Mononuclear cell (primary cell): ENCODE data around the gene MED13. TPM values are rescaled to one million over a fixed set of nuclear protein-coding genes. Genes with fewer than 3 reads are reported as not detected.

ENCODE experiments used
- H3K27me3 ChIP-seq: 2 replicates; pipeline ENCODE4 v1.6.0; 2011; ENCODE audit warnings: low read length, control low read depth; ENCODE audit not compliant: insufficient read depth
- H3K4me1 ChIP-seq: 2 replicates; pipeline ENCODE4 v1.5.1; 2011; ENCODE audit warnings: mild to moderate bottlenecking, low read length, control low read depth; ENCODE audit not compliant: insufficient read depth
- H3K4me3 ChIP-seq: 2 replicates; pipeline ENCODE4 v1.5.1; 2011; ENCODE audit warnings: mild to moderate bottlenecking, low read length, moderate library complexity
- H3K9me3 ChIP-seq: 2 replicates; pipeline ENCODE4 v1.5.1; 2011; ENCODE audit warnings: low read depth, mild to moderate bottlenecking, control low read depth, low read length
- total RNA-seq: library from RNA; depleted of rRNA; stranded (reverse); fragments of >200 nt; gene quantifications from one replicate; pipeline ENCODE4 v1.2.3, GENCODE V29; 2012

MED13 gene
- total RNA-seq, 1 donor: 164 TPM

- H3K9me3 ChIP-seq: no peaks in the 10 kb centered on the region
- peaks cover 4% of the 10 kb centered on the region for H3K4me1 ChIP-seq
- H3K27me3 ChIP-seq: no peaks in the 10 kb centered on the region
- no peak overlapping the region for H3K4me3 ChIP-seq
These were observed 28.4 kb upstream of the MED13 start for GRCh38 chr17:62093188-62094155.

- Histone ChIP-seq H3K27me3 (no peaks in the 10 kb centered on the region), H3K4me3 (no peak overlapping the region), H3K4me1 (no peaks in the 10 kb centered on the region), H3K9me3 (no peaks in the 10 kb centered on the region)
These were observed 27.7 kb upstream of the MED13 start for GRCh38 chr17:62092784-62093183.

GRCh38 chr17:62091804-62092203, 26.7 kb upstream of the MED13 start:
- Histone ChIP-seq H3K27me3 (no peaks in the 10 kb centered on the region), H3K9me3 (no peaks in the 10 kb centered on the region), H3K4me3 (no peak overlapping the region), H3K4me1 (no peaks in the 10 kb centered on the region)

GRCh38 chr17:62090868-62091267, 25.8 kb upstream of the MED13 start:
- no peaks in the 10 kb centered on the region for H3K9me3 ChIP-seq
- no peaks in the 10 kb centered on the region for H3K27me3 ChIP-seq
- no peaks in the 10 kb centered on the region for H3K4me1 ChIP-seq
- no peak overlapping the region for H3K4me3 ChIP-seq

DNA sequence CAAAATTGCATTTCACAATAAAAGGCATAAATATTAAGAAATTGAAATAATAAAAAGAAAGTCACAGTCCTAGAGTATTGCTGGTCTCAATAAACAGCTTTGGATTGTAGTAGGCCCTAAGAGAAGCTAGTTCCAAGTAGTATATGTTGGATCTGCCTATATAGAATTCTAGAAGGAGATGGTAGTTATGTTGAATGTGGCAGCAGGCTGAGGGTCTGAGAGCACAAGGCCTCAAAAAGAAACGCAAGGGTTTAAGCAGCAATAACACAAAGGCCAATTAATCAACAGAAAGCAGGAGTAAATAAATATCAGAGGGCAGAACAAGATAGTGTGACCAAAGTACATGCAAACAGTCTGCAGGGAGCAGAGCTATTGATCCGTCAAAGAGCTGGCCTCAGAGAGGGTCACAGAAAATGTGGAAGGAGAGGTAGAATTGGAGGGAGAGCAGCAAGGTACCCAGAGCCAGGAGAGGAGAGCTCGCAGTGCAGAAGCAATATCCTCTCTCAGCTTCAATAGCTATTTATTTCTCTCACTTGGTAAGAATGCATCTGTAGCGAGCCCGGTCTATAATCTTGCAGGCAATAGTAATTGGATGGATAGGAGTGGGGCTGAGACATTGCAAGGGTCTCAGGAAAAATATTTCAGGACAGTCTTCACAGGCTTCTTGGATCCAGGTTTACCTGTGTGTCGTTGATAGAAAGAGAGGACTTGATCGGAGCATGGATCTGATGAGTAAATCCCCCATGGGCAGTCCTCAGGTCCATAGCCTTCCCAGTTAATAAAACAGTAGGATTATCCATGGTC, 25.1 kb upstream of the MED13 start:
- Histone ChIP-seq H3K9me3 (no peaks in the 10 kb centered on the region), H3K27me3 (no peaks in the 10 kb centered on the region), H3K4me3 (no peak overlapping the region), H3K4me1 (no peaks in the 10 kb centered on the region)

DNA sequence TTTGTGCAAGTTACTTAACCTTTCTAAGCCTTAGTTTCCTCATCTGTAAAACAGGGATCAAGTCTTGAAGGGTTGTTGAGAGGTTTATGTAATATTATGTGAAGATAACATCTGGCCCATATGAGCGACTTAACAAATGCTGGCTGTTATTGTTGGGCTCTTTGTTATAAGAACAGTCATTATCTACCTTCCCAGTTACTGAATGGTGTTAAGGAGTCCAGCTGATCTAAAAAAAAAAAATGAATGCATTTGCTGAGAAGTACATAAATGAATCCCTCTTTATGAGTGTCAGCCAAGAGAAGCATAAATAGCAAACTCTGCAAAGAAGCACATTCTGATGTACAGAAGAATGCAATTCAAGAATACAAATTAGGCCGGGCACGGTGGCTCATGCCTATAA, 24.3 kb upstream of the MED13 start:
- H3K4me1 ChIP-seq: no peaks in the 10 kb centered on the region
- no peaks in the 10 kb centered on the region for H3K9me3 ChIP-seq
- no peaks in the 10 kb centered on the region for H3K27me3 ChIP-seq
- H3K4me3 ChIP-seq: no peak overlapping the region

DNA sequence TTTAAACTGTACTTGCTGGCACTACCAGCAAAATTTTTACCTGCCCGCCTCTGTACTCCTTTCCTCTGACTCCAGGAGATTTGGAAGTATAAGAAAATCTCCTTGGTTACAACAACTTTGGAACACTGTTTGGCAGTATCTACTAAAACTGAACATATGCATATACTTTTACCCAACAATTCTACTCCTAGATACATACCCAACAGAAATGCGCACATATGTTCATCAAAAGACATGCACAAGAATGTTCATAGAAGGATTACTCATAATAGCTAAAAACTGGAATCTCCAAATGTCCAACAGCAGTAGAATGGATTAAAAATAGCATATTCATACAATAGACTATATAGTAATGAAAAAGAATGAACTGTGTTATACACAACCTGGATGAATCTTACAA, 21.7 kb upstream of the MED13 start:
- Histone ChIP-seq H3K27me3 (no peaks in the 10 kb centered on the region), H3K4me1 (no peaks in the 10 kb centered on the region), H3K4me3 (no peak overlapping the region), H3K9me3 (no peaks in the 10 kb centered on the region)

DNA sequence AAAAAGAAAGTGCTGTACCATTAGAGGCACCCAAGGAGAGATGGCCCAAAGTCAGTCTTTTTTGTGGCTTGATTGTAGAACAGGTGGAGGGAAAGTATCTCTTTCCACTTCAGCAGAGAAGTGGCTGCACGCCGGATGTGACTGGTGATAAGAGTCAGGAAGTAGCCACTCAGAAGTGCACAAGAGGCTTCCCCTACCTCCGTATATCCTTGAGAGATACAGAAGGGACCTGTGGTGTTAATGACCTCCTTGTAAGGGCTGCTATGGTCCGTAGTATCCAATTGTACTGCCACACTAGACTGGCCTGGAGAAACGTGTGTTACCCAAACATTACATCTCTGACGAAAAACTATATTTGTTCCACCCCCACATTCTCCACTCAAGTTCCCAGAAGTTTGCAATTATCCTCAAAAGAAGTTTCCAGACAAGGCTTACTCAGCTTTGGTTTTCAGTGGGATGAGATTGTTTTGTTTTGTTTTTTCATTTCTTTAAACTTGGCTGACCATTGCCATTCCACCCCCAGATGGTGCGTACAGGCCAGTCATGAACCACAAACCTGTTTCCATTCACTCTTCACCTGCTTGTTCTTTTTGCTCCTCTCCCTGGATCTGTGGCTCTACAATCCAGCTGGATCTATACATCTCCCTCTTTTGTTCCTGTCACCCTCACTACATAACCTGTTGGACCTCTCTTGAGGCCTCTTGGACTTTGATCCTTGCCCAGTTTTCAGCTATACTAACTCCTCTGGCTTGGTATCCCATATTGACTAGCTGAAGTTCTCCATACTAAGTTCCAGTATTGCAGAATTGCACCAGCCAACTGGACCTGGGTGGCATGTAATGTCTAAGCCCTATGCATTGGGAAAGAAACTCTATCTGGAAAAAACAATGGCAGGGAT, 20.7 kb upstream of the MED13 start:
- Histone ChIP-seq H3K4me3 (no peak overlapping the region), H3K9me3 (no peaks in the 10 kb centered on the region), H3K4me1 (no peaks in the 10 kb centered on the region), H3K27me3 (no peaks in the 10 kb centered on the region)

DNA sequence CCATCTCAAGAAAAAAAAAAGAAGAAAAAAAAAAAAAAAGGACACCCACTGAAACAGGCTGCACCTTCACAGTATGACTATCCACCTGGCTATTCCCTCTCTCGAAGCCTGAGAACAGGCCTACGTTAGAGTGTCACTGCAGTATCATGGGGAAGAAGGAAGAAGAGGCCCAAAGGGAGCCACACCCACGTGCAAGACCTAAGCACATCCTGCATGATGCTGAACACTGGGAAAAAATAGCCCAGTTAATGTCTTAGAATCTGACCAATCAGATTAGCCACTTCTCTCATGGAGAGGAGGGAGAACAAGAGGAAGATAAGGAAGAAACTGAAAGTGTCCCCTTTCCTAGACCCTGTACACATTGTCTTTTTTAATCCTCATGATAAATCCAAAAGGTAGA, 19.5 kb upstream of the MED13 start:
- H3K9me3 ChIP-seq: no peaks in the 10 kb centered on the region
- H3K4me3 ChIP-seq: no peak overlapping the region
- H3K27me3 ChIP-seq: no peaks in the 10 kb centered on the region
- no peaks in the 10 kb centered on the region for H3K4me1 ChIP-seq

DNA sequence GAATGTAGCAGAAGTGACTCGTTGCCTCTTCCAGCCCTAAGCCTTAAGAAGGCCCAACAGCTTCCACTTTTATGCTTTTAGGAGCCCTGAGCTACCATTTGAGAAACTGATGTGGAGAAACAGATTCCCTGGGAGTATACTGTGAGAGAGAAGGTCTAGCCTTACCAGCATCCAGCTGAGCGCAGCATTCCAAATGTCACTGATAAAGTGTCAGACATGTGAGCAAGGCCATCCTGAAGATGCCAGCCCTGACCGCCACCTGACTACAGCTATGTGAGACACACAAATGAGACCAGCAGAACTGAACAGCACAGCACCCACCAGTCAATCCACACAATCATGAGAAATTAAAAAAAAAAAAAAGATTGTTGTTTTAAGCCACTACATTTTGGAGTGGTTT, 18.6 kb upstream of the MED13 start:
- Histone ChIP-seq H3K4me1 (no peaks in the 10 kb centered on the region), H3K9me3 (no peaks in the 10 kb centered on the region), H3K4me3 (no peak overlapping the region), H3K27me3 (no peaks in the 10 kb centered on the region)

DNA sequence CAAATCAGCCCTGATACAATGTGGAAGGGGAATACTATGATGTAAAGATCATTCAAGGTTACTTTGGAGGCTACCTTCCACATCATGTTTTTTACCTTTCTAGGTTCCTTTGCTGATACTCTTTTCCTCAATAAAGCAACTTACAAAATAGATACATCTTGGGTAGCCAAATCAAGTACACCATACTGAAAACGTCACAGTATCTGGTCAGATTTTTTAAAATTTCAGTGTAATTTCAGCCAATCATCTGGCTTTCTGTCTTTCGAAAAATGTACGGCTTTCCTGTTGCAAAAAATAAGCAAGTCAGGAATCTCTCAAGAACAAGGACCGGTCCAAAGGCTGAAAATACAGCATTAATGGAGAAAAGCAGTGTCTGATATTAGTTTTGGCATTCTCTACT, 15.6 kb upstream of the MED13 start:
- no peak overlapping the region for H3K4me3 ChIP-seq
- no peaks in the 10 kb centered on the region for H3K4me1 ChIP-seq
- no peaks in the 10 kb centered on the region for H3K9me3 ChIP-seq
- no peaks in the 10 kb centered on the region for H3K27me3 ChIP-seq

DNA sequence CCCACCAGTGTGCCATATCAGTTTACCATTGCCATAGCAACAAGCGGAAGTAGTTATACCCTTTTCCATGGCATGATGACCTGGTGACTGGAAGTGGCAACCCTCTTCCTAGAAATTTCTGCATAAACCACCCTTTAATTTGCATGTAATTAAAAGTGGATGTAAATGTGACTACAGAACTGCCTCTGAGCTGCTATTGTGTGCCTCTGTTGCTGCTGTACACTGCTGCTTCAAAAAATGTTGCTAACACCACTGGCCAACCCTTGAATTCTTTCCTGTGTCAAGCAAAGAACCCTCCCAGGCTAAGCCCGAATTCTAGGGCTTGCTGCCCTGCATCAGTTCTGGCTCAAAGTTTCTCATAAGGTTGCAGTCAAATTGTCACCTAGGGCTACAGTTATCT, 12.9 kb upstream of the MED13 start:
- Histone ChIP-seq H3K4me1 (no peaks in the 10 kb centered on the region), H3K4me3 (no peak overlapping the region), H3K27me3 (no peaks in the 10 kb centered on the region), H3K9me3 (no peaks in the 10 kb centered on the region)

- no peaks in the 10 kb centered on the region for H3K9me3 ChIP-seq
- no peaks in the 10 kb centered on the region for H3K4me1 ChIP-seq
- no peak overlapping the region for H3K4me3 ChIP-seq
- H3K27me3 ChIP-seq: no peaks in the 10 kb centered on the region
These were observed 12.0 kb upstream of the MED13 start for GRCh38 chr17:62076864-62077788.

GRCh38 chr17:62075308-62075815, 10.3 kb upstream of the MED13 start:
- Histone ChIP-seq H3K4me1 (no peaks in the 10 kb centered on the region), H3K4me3 (no peak overlapping the region), H3K27me3 (no peaks in the 10 kb centered on the region), H3K9me3 (no peaks in the 10 kb centered on the region)
